GM12872 (cell line): ENCODE data around the gene FUOM.

Experiments used
- TF ChIP-seq, protein P1 (sequence below): IDR thresholded peaks from 3 replicates; pipeline ENCODE4 v1.5.1; 2011; ENCODE audit warnings: low read depth, mild to moderate bottlenecking, low read length, moderate library complexity; ENCODE audit not compliant: insufficient read depth

The FUOM gene

DNA sequence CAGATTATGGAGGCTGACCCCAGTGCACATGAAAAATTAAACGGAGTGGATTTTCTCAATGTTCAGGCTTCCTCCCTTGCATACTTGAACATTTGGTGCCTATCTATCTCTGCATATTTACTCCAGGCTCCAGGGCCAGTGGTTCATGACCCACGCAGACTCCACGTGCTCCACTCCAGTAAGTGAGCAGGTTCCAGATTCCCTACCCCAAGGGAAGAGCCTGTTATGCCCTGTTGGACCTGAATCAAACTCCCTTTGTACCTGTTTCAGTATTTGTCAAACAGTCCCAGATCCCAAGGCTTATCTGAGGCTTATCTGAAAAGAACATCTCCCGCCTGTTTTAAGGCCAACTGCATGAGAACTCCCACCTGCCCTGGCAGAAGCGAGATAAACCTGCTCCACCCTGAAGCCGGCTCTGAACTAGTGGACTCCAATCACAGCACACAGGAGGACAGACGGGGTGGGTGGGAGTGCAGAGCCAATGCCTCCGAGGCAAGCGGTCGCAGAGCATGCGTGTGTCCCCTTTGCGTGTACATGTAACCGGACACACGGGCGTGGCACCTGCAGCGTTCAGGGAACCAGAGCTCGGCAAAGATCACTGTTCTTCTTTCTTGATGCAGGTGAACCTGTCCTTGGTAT is 2.3 kb upstream of the FUOM start:
- TF ChIP-seq, protein P1, sequence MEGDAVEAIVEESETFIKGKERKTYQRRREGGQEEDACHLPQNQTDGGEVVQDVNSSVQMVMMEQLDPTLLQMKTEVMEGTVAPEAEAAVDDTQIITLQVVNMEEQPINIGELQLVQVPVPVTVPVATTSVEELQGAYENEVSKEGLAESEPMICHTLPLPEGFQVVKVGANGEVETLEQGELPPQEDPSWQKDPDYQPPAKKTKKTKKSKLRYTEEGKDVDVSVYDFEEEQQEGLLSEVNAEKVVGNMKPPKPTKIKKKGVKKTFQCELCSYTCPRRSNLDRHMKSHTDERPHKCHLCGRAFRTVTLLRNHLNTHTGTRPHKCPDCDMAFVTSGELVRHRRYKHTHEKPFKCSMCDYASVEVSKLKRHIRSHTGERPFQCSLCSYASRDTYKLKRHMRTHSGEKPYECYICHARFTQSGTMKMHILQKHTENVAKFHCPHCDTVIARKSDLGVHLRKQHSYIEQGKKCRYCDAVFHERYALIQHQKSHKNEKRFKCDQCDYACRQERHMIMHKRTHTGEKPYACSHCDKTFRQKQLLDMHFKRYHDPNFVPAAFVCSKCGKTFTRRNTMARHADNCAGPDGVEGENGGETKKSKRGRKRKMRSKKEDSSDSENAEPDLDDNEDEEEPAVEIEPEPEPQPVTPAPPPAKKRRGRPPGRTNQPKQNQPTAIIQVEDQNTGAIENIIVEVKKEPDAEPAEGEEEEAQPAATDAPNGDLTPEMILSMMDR, result no peak

DNA sequence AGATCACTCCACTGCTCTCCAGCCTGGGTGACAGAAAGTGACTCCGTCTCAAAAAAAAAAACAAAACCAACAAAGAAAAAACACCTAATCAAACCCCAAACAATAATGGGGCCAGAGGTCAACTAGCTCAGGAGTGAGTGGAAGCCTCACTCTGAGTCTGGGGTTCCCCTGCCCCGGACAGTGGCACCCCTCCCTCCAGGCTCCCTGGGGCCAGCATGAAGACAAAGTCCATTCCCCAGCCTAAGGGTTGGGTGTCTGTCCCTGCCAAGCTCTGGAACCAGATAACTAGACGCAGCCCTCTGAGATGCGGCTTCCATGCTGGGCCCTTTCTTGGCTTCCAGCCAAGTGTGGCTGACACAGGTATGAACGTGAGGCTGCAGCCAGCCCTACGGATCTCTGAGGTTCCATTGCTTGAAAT is 1.7 kb upstream of the FUOM start:
- TF ChIP-seq, protein P1, result no peak

DNA sequence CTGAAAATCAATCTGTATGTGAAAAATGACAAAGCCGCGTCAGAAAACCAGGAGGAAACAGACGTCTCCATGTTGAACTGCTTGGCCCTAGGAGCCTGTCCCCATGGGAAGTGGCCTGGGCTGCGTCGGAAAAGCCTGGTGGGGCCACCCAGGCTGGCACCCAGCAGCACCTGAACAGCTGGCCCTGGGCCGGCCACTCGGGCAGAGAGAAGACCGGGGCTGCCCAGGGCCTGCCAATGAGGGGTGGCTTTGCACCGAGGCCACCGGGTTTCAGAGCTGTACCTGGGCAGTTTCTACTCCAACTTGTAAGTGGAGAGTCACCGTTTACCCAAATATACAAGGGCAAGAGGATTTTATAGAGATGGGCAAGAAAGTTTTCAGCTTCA is 1.1 kb upstream of the FUOM start:
- TF ChIP-seq, protein P1, result no peak

DNA sequence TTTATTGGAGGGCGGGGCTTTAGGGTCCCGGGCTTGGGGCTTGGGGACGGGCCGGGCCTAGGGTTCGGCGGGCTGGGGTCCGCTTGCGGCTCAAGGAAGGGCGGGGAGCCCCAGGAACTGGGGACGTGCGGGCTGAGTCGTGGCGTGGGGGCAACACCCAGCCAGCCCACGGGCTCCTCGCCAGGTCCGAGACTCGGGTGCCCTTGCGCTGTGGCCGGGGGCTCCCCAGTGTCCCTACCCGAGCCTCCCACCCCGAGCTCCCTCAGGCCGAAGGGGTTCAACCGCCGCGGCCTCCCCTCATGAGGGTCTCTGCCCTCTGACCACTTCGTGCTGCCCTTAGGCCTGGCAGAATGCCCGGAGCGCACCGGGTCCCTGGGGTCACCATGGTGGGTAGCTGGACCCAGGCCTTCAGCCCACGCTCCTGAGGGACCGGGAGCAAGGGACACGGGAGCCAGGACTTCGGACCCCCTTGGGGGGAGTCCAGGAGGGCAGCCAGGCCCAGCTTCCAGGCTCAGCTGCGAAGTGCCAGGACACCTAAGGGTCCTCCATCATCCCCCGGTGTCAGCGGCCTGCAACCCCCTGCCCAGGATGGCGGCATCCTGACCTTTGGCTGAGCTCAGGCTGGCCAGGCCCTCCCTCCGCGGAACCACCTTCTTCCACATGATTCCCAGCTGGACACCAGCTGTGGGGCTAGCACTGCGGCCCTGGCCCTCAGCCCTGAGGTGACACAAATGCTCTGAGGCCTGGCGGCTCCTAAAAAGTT is 524 bp upstream of the FUOM start:
- TF ChIP-seq, protein P1, result no peak

DNA sequence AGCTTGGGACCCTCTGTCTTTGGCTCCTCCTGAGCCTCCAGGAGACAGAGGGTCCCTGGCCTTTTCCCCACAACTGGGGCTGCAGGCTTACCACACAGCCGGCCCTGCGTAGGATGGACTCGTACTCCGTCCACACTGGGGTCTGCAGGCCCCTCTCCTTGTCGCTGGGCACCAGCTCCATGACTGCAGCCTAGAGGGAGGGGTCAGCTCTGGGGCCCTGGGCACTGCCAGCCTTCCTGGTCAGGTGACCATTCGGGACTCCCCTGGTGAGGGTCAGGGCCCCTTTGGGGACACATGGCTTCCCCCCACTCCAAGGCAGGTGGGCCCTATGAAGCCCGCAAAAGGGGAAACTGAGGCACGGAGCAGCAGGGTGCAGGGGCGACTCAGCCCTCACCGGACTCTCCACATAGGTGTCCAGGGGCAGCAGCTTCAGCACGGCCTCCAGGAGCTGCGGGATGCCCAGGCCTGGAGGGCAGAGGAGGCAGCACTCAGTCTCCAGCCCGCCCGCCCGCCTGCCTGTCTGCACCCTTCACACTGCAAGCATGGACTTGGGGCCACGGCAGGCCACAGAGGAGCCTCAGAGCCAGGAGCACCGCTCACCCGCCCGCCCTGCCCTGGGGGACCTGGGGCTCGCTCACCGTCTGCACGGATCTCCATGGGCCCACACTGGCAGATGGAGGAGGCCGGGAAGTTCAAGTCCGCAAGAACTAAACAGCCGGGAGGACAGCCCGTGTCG is 1.1 kb downstream of the FUOM start:
- TF ChIP-seq, protein P1, result no peak

DNA sequence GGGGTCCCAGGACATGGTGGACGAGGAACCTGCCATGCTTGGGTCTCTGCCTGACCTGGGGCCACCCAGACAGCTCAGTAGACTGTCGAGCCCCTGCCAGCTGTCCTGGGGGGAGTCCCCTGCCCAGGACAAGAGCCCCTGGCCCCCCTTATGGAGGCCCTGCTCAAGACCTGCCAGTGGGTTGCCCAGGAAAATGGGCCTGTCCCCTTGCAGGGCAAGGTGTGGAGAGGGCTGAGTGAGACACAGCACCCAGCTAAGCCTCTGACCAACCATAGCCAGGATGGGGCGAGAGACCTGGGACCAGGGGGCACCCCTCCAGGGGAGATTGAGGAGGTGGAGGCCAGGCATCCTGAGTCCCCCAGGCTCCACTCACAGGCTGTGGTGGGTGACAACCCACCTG is 1.8 kb downstream of the FUOM start:
- TF ChIP-seq, protein P1, result no peak

DNA sequence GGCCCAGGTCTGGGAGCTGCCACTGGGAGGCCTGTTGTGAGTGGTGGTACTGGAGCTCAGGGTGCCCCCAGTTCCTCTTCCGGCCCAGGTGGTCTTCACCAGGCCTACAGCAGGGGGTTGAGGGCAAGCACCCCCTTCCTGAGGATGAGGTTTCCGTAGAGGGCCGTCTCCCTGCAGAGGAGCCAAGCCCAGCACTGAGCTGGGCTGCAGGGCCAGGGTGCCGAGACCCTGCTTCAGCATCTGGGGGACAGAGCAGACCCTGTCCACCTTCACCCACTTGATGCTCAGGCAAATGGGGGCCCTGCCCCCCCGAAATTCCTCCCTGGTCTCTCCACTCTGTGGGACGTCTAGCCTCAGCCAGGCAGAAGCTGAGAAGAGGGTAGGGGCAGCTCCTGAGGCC is 2.6 kb downstream of the FUOM start:
- TF ChIP-seq, protein P1, result no peak
